ENCODE measurements around the gene PRAMEF20. TPM values are rescaled to one million over a fixed set of nuclear protein-coding genes. Genes with fewer than 3 reads are reported as not detected.
"Not testable (repeated sequence)": the region's sequence is repeated elsewhere in the genome, so short reads cannot be mapped to it uniquely, and the experiment has no call there.

PRAMEF20 gene
- total RNA-seq, 1 experiment from 2014 or later = not detected

GRCh38 chr1:13407811-13408210 lies 2.4 kb upstream of the PRAMEF20 start:
- ChIA-PET POLR2A (ENCODE audit: unreplicated experiment) (no interaction called here), CTCF (no interaction called here)
- TF ChIP-seq EZH2phosphoT487 (IDR thresholded peaks at IDR 0.05; ENCODE audit: borderline replicate concordance, low read length) = no peak
- TF ChIP-seq, protein P1, sequence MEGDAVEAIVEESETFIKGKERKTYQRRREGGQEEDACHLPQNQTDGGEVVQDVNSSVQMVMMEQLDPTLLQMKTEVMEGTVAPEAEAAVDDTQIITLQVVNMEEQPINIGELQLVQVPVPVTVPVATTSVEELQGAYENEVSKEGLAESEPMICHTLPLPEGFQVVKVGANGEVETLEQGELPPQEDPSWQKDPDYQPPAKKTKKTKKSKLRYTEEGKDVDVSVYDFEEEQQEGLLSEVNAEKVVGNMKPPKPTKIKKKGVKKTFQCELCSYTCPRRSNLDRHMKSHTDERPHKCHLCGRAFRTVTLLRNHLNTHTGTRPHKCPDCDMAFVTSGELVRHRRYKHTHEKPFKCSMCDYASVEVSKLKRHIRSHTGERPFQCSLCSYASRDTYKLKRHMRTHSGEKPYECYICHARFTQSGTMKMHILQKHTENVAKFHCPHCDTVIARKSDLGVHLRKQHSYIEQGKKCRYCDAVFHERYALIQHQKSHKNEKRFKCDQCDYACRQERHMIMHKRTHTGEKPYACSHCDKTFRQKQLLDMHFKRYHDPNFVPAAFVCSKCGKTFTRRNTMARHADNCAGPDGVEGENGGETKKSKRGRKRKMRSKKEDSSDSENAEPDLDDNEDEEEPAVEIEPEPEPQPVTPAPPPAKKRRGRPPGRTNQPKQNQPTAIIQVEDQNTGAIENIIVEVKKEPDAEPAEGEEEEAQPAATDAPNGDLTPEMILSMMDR (conservative IDR thresholded peaks at IDR 0.05; ENCODE audit: low read depth, low read length) = no peak
- no peak for TF ChIP-seq EZH2 (IDR thresholded peaks at IDR 0.05; ENCODE audit: low read length, unreplicated experiment)
- peaks cover 13% of the 10 kb centered on the region for H3K27me3 ChIP-seq (ENCODE audit: low read length)
- no peaks in the 10 kb centered on the region for H3K9me3 ChIP-seq (ENCODE audit: low read length)
- H3K36me3 ChIP-seq (ENCODE audit: low read depth, low read length) = no peaks in the 10 kb centered on the region
- BruUV-seq (replicated peaks) = no TSS peak
- 0 out of 2 replicates have a peak, but pooled peaks cover 1% of the 10 kb centered on the region for H3K4me1 ChIP-seq (ENCODE audit: insufficient read depth, low read length)
- H4K20me1 ChIP-seq (ENCODE audit: low read length) = no peaks in the 10 kb centered on the region
- no peaks in the 10 kb centered on the region for H3K9me2 ChIP-seq (replicated peaks; ENCODE audit: low read length)
- no peaks in the 10 kb centered on the region for H3F3A ChIP-seq (ENCODE audit: low read length, unreplicated experiment)
- no peak overlapping the region for H3K9ac ChIP-seq (ENCODE audit: low read length)
- no peak overlapping the region for H3K4me2 ChIP-seq (ENCODE audit: low read length)
- intact Hi-C loops (cut with micrococcal nuclease) = no loop called here
- H3K4me3 ChIP-seq (ENCODE audit: low read length) = no peak overlapping the region
- no peak for DNase-seq
- H2AFZ ChIP-seq (ENCODE audit: low read length) = no peak overlapping the region
- H3K27ac ChIP-seq (ENCODE audit: low read length) = no peak overlapping the region
- no peaks in the 10 kb centered on the region for H3K79me2 ChIP-seq (ENCODE audit: low read length)
- no peak for ATAC-seq

DNA sequence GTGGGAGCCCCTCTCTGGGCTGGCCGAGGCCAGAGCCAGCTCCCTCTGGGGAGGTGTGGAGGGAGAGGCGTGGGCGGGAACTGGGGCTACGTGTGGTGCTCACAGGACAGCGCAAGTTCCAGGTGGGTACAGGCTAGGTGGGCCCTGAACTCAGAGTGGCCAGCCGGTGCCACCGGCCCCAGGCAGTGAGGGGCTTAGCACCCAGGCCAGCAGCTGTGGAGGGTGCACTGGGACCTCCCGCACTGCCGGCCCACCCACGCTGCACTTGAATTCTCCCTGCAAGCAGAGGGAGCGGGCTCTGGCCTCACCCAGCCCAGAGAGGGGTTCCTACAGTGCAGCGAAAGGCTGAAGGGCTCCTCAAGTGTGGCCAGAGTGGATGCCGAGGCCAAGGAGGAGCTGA lies 20.2 kb downstream of the PRAMEF20 start:
- Histone ChIP-seq H3K9ac (ENCODE audit: low read length) (no peak overlapping the region), H3K4me1 (ENCODE audit: insufficient read depth, low read length) (no peaks in the 10 kb centered on the region), H3K79me2 (ENCODE audit: low read length) (no peaks in the 10 kb centered on the region), H3K27me3 (ENCODE audit: low read length) (peaks cover 7% of the 10 kb centered on the region), H2AFZ (ENCODE audit: low read length) (no peak overlapping the region), H3K9me3 (ENCODE audit: low read length) (no peaks in the 10 kb centered on the region), H3K36me3 (ENCODE audit: low read depth, low read length) (no peaks in the 10 kb centered on the region), H3K27ac (ENCODE audit: low read length) (no peak overlapping the region), H3K9me2 (replicated peaks; ENCODE audit: low read length) (no peaks in the 10 kb centered on the region), H3F3A (ENCODE audit: low read length, unreplicated experiment) (no peaks in the 10 kb centered on the region), H4K20me1 (ENCODE audit: low read length) (no peaks in the 10 kb centered on the region), H3K4me2 (ENCODE audit: low read length) (no peak overlapping the region), H3K4me3 (ENCODE audit: low read length) (no peak overlapping the region)
- intact Hi-C loops (cut with micrococcal nuclease) = no loop called here
- POLR2A ChIA-PET (ENCODE audit: unreplicated experiment) = no interaction called here
- BruUV-seq (replicated peaks) = no TSS peak
- ATAC-seq (no peak), DNase-seq (no peak)
- CTCF ChIA-PET = no interaction called here
- TF ChIP-seq EZH2 (IDR thresholded peaks at IDR 0.05; ENCODE audit: low read length, unreplicated experiment) (no peak), EZH2phosphoT487 (IDR thresholded peaks at IDR 0.05; ENCODE audit: borderline replicate concordance, low read length) (no peak)
- TF ChIP-seq, protein P1 (conservative IDR thresholded peaks at IDR 0.05; ENCODE audit: low read depth, low read length) = no peak

DNA sequence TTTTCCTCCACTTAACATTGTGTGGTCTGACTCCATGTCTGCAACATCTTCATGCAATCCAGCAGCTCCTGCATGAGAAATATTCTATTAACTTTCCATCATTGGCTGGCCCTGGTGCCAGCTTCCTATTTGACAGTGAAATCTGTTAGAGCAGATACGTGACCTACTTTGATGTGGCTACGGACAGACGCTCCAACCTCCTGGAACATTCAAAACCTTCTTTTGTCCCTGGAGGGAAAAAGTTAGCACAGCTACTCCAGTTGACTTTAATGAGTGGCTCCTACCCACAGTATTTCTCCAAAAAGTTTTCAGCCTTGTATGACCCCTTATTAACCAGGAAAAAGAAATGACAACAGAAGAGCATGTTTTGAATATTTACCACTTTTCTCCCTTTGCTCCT lies 22.0 kb downstream of the PRAMEF20 start:
- Histone ChIP-seq H3F3A (ENCODE audit: low read length, unreplicated experiment) (no peaks in the 10 kb centered on the region), H3K4me3 (ENCODE audit: low read length) (no peak overlapping the region), H2AFZ (ENCODE audit: low read length) (no peak overlapping the region), H3K9ac (ENCODE audit: low read length) (no peak overlapping the region), H3K4me1 (ENCODE audit: insufficient read depth, low read length) (no peaks in the 10 kb centered on the region), H3K79me2 (ENCODE audit: low read length) (no peaks in the 10 kb centered on the region), H4K20me1 (ENCODE audit: low read length) (no peaks in the 10 kb centered on the region), H3K4me2 (ENCODE audit: low read length) (no peak overlapping the region), H3K9me3 (ENCODE audit: low read length) (no peaks in the 10 kb centered on the region), H3K9me2 (replicated peaks; ENCODE audit: low read length) (no peaks in the 10 kb centered on the region), H3K27me3 (ENCODE audit: low read length) (peaks cover 13% of the 10 kb centered on the region; the same call in 1 of the 2 replicates), H3K36me3 (ENCODE audit: low read depth, low read length) (no peaks in the 10 kb centered on the region), H3K27ac (ENCODE audit: low read length) (no peak overlapping the region)
- ATAC-seq (no peak), DNase-seq (no peak)
- no peak for TF ChIP-seq EZH2 (IDR thresholded peaks at IDR 0.05; ENCODE audit: low read length, unreplicated experiment)
- TF ChIP-seq, protein P1 (conservative IDR thresholded peaks at IDR 0.05; ENCODE audit: low read depth, low read length) = no peak
- TF ChIP-seq EZH2phosphoT487 (IDR thresholded peaks at IDR 0.05; ENCODE audit: borderline replicate concordance, low read length) = no peak
- intact Hi-C loops (cut with micrococcal nuclease) = no loop called here
- ChIA-PET CTCF (no interaction called here), POLR2A (ENCODE audit: unreplicated experiment) (no interaction called here)
- BruUV-seq (replicated peaks) = no TSS peak

DNA sequence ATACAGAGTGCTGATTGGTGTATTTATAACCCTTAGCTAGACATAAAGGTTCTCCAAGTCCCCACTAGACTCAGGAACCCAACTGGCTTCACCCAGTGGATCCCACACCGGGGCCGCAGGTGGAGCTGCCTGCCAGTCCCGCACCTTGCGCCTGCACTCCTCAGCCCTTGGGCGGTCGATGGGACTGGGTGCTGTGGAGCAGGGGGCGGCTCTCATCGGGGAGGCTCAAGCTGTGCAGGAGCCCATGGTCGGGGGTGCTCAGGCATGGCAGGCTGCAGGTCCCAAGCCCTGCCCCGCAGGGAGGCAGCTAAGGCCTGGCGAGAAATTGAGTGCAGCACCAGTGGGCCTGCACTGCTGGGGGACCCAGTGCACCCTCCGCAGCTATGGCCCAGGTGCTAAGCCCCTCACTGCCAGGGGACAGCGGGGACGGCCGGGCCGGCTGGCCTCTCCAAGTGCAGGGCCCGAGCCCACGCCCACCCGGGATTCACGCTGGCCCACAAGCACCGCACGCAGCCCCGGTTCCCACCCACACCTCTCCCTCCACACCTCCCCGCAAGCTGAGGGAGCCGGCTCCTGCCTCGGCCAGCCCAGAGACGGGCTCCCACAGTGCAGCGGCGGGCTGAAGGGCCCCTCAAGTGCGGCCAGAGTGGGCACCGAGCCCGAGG lies 23.6 kb downstream of the PRAMEF20 start:
- peaks cover 24% of the 10 kb centered on the region for H3K27me3 ChIP-seq (ENCODE audit: low read length)
- H3K4me1 ChIP-seq (ENCODE audit: insufficient read depth, low read length); H3K36me3 ChIP-seq (ENCODE audit: low read depth, low read length); H3F3A ChIP-seq (ENCODE audit: low read length, unreplicated experiment); H3K4me2 ChIP-seq (ENCODE audit: low read length); H3K9me3 ChIP-seq (ENCODE audit: low read length); H3K27ac ChIP-seq (ENCODE audit: low read length); ATAC-seq; CTCF ChIA-PET; H3K79me2 ChIP-seq (ENCODE audit: low read length); BruUV-seq (replicated peaks); intact Hi-C loops (cut with micrococcal nuclease); H2AFZ ChIP-seq (ENCODE audit: low read length); H3K9me2 ChIP-seq (replicated peaks; ENCODE audit: low read length); POLR2A ChIA-PET (ENCODE audit: unreplicated experiment); H4K20me1 ChIP-seq (ENCODE audit: low read length); DNase-seq; H3K9ac ChIP-seq (ENCODE audit: low read length); H3K4me3 ChIP-seq (ENCODE audit: low read length): not testable (repeated sequence)

Data from PC-3 (cell line).